Keratinocyte (primary cell): ENCODE results near the gene KIF17. TPM values are rescaled to one million over a fixed set of nuclear protein-coding genes. Genes with fewer than 3 reads are reported as not detected.

Source experiments
- DNase-seq: peaks from one replicate; pipeline ENCODE4 v3.0.0-alpha.2; 2011; ENCODE audit warnings: low read depth, missing footprints, low spot score
- FAIRE-seq: peaks from 2 replicates; lab custom pipeline; 2011; peaks lifted over from hg19 to GRCh38; lab: Jason Lieb, UNC
- H2AFZ ChIP-seq: 2 replicates; pipeline ENCODE4 v1.6.0; 2012; ENCODE audit warnings: low read length, control low read depth, inconsistent platforms; ENCODE audit not compliant: control insufficient read depth
- H3K27ac ChIP-seq: 2 replicates; pipeline ENCODE4 v1.5.1; 2011; ENCODE audit warnings: low read length; ENCODE audit not compliant: control insufficient read depth, insufficient read depth
- H3K27me3 ChIP-seq: 3 replicates; pipeline ENCODE4 v1.6.0; 2011; ENCODE audit warnings: low read length; ENCODE audit not compliant: control insufficient read depth, insufficient read depth; ENCODE audit errors: extremely low read depth
- H3K36me3 ChIP-seq, 2 experiments: 2 replicates in 1 of 2; 3 replicates in 1 of 2; pipeline ENCODE4 v1.5.1; 2011; ENCODE audit warnings: low read length in 2 of 2, mild to moderate bottlenecking in 1 of 2; ENCODE audit not compliant: control insufficient read depth in 2 of 2, insufficient read depth in 2 of 2; ENCODE audit errors: extremely low read depth in 1 of 2
- H3K4me1 ChIP-seq: 3 replicates; pipeline ENCODE4 v1.5.1; 2011; ENCODE audit warnings: low read length; ENCODE audit not compliant: control insufficient read depth, insufficient read depth; ENCODE audit errors: extremely low read depth
- H3K4me2 ChIP-seq: 3 replicates; pipeline ENCODE4 v1.6.0; 2011; ENCODE audit warnings: low read depth, low read length; ENCODE audit not compliant: control insufficient read depth, insufficient read depth; ENCODE audit errors: extremely low read depth
- H3K4me3 ChIP-seq, 3 experiments: fragments of 200-600 bp in 1 of 3; sonication (generic) in 1 of 3; 2 replicates in 2 of 3; 3 replicates in 1 of 3; pipeline ENCODE4 v1.5.1; 2011 to 2016; ENCODE audit warnings: low read length in 3 of 3, mild to moderate bottlenecking in 3 of 3, control low read depth in 2 of 3, inconsistent platforms in 1 of 3, low read depth in 1 of 3, mixed read lengths in 1 of 3, mixed run types in 1 of 3, moderate library complexity in 1 of 3; ENCODE audit not compliant: control insufficient read depth in 2 of 3, insufficient read depth in 2 of 3; ENCODE audit errors: extremely low read depth in 1 of 3
- H3K79me2 ChIP-seq: 2 replicates; pipeline ENCODE4 v1.6.0; 2012; ENCODE audit warnings: low read length; ENCODE audit not compliant: control insufficient read depth, insufficient read depth
- H3K9ac ChIP-seq: 3 replicates; pipeline ENCODE4 v1.6.0; 2011; ENCODE audit warnings: low read length; ENCODE audit not compliant: control insufficient read depth, insufficient read depth; ENCODE audit errors: extremely low read depth
- H3K9me1 ChIP-seq: 3 replicates; pipeline ENCODE4 v1.6.0; 2011; ENCODE audit warnings: low read length; ENCODE audit not compliant: control insufficient read depth, insufficient read depth; ENCODE audit errors: extremely low read depth
- H3K9me3 ChIP-seq: 2 replicates; pipeline ENCODE4 v1.5.1; 2012; ENCODE audit warnings: low read depth, low read length; ENCODE audit not compliant: control insufficient read depth
- H4K20me1 ChIP-seq: 3 replicates; pipeline ENCODE4 v1.6.0; 2011; ENCODE audit warnings: low read length; ENCODE audit not compliant: control insufficient read depth, insufficient read depth; ENCODE audit errors: extremely low read depth
- EZH2 ChIP-seq: IDR thresholded peaks from one replicate; pipeline ENCODE4 v1.6.1; 2012; ENCODE audit warnings: inconsistent platforms, mild to moderate bottlenecking, low read length, moderate library complexity
- dilution Hi-C: fragments of 300-500 bp; cut with MboI; formaldehyde crosslinking; loops from one replicate; pipeline ENCODE4 v1.7.0; 2020; ENCODE audit warnings: low sequenced_read_pairs; ENCODE audit not compliant: extremely low pct_ligation_motif_present
- polyA plus RNA-seq, 5 experiments: library from polyadenylated mRNA; depleted of rRNA in 3 of 5; stranded (reverse) in 3 of 5; stranded (forward) in 1 of 5; unstranded in 1 of 5; fragments of >200 nt; gene quantifications; 1 replicate in 1 of 5; 2 replicates in 3 of 5; 3 replicates in 1 of 5; pipeline versions ENCODE4 v1.2.1 to v1.2.3, GENCODE V29; 2011 to 2012; ENCODE audit warnings: missing spikeins in 2 of 5, low read depth in 1 of 5, low replicate concordance in 1 of 5
- TF ChIP-seq, protein P1 (sequence below), 3 experiments: IDR thresholded peaks in 1 of 3; conservative IDR thresholded peaks in 1 of 3; optimal IDR thresholded peaks in 1 of 3; 2 replicates in 2 of 3; 3 replicates in 1 of 3; pipeline versions ENCODE3 to v1.5.1; 2011; ENCODE audit warnings: low read length in 3 of 3, mild to moderate bottlenecking in 3 of 3, moderate library complexity in 2 of 3, control low read depth in 1 of 3, inconsistent platforms in 1 of 3; ENCODE audit not compliant: insufficient read depth in 2 of 3; ENCODE audit errors: extremely low read depth in 1 of 3

The KIF17 gene
- polyA plus RNA-seq, 1 donor (not counting 4 experiments of a cell fraction or from before 2014, with no cell fraction given) = 0.90 TPM

DNA sequence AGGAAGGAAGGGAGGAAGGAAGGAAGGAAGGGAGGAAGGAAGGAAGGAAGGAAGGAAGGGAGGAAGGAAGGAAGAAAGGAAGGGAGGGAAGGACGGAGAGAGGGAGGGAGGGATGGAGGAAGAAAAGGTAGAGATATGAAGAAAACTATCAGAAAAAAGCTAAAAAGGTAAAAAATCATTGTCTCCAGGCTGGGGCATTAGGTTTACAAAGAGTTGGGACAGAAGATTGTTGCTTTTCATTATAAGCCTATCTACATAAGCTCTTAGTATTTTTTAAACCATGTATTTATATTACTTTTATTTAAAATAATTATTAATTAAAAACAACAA, 91.7 kb downstream of the KIF17 start:
- Histone ChIP-seq H3K27me3 (no peaks in the 10 kb centered on the region), H3K4me3 (no peak overlapping the region), H3K4me2 (no peak overlapping the region), H3K9me1 (no peaks in the 10 kb centered on the region), H3K9me3 (no peaks in the 10 kb centered on the region), H3K9ac (no peak overlapping the region), H3K36me3 (no peaks in the 10 kb centered on the region), H4K20me1 (no peaks in the 10 kb centered on the region), H3K4me1 (no peaks in the 10 kb centered on the region), H2AFZ (no peak overlapping the region), H3K79me2 (no peaks in the 10 kb centered on the region), H3K27ac (no peak overlapping the region)
- dilution Hi-C loops = no loop called here
- FAIRE-seq (no peak), DNase-seq (no peak)
- TF ChIP-seq, protein P1, sequence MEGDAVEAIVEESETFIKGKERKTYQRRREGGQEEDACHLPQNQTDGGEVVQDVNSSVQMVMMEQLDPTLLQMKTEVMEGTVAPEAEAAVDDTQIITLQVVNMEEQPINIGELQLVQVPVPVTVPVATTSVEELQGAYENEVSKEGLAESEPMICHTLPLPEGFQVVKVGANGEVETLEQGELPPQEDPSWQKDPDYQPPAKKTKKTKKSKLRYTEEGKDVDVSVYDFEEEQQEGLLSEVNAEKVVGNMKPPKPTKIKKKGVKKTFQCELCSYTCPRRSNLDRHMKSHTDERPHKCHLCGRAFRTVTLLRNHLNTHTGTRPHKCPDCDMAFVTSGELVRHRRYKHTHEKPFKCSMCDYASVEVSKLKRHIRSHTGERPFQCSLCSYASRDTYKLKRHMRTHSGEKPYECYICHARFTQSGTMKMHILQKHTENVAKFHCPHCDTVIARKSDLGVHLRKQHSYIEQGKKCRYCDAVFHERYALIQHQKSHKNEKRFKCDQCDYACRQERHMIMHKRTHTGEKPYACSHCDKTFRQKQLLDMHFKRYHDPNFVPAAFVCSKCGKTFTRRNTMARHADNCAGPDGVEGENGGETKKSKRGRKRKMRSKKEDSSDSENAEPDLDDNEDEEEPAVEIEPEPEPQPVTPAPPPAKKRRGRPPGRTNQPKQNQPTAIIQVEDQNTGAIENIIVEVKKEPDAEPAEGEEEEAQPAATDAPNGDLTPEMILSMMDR (optimal IDR thresholded peaks at IDR 0.05 in 1 of 3, IDR thresholded peaks at IDR 0.05 in 1 of 3, conservative IDR thresholded peaks at IDR 0.05 in 1 of 3; ENCODE audit: extremely low read depth in 1 of 3, insufficient read depth in 2 of 3, low read length in 3 of 3) = no peak
- TF ChIP-seq EZH2 = no peak

DNA sequence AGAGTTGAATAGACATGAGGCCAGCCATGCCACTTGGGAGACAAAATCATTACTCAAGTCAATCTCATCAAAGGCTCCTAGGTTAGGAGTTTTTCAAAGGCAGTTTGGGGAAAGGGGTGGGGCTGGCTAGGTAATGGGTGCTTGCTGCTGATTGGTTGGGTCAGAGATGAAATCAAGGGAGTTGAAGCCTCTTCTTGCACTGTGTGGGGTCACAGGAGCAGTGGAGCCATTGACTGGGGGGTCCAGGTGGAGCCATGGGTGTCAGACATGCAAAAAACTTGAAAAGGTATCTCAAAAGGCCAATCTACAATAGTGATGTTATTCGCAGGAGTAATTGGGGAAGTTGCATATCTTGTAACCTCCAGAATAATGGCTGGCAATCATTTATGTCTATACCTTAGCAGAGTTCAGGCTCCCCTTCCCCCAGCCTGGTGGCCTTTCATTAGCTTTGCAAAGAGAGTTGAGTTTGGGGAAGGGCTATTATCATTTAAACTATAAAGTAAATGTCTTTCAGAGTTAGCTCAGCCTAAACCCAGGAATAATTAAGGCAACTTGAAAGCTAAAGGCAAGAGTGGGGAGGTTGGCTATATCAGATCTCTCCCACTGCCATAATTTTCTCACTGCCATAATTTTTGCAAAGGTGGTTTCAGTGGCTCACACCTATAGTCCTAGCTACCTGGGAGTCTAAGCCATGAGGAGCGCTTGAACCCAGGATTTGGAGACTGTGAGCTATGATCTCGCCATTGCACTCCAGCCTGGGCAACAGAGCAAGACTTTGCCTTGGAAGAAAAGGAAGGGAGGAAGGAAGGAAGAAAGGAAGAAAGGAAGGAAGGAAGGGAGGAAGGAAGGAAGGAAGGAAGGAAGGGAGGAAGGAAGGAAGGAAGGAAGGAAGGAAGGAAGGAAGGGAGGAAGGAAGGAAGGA, 92.4 kb downstream of the KIF17 start:
- no peak for TF ChIP-seq EZH2
- TF ChIP-seq, protein P1 (optimal IDR thresholded peaks at IDR 0.05 in 1 of 3, IDR thresholded peaks at IDR 0.05 in 1 of 3, conservative IDR thresholded peaks at IDR 0.05 in 1 of 3; ENCODE audit: extremely low read depth in 1 of 3, insufficient read depth in 2 of 3, low read length in 3 of 3) = no peak
- Histone ChIP-seq H3K4me1 (no peaks in the 10 kb centered on the region), H3K79me2 (no peaks in the 10 kb centered on the region), H3K9ac (no peak overlapping the region), H2AFZ (no peak overlapping the region), H3K4me2 (no peak overlapping the region), H4K20me1 (no peaks in the 10 kb centered on the region), H3K27ac (no peak overlapping the region), H3K36me3 (no peaks in the 10 kb centered on the region), H3K9me1 (no peaks in the 10 kb centered on the region), H3K9me3 (no peaks in the 10 kb centered on the region), H3K27me3 (no peaks in the 10 kb centered on the region), H3K4me3 (no peak overlapping the region)
- dilution Hi-C loops = no loop called here
- DNase-seq (no peak), FAIRE-seq (no peak)
